H1 (cell line): ENCODE results near the gene GNL2. TPM values are rescaled to one million over a fixed set of nuclear protein-coding genes. Genes with fewer than 3 reads are reported as not detected.
A peak's percentile ranks its signal among the peaks of the same experiment; 100 is the strongest.

Experiments
- CTCF ChIA-PET: fragments of 300-600 bp; sonication (Branson Sonifier 250); formaldehyde crosslinking; loops from one replicate; lab custom pipeline; 2021; ENCODE audit not compliant: partially characterized antibody; lab: Charles Lee
- POLR2A ChIA-PET: fragments of 300-600 bp; sonication (Branson Sonifier 250); formaldehyde crosslinking; loops from one replicate; lab custom pipeline; 2021; ENCODE audit warnings: inconsistent platforms; ENCODE audit not compliant: partially characterized antibody; lab: Charles Lee
- DNase-seq, 2 experiments: peaks; one replicate each; pipeline versions ENCODE4 v3.0.0 to v3.0.0-alpha.2; 2010 to 2022; ENCODE audit warnings: low spot score in 2 of 2, low read depth in 1 of 2, mixed read lengths in 1 of 2
- FAIRE-seq: peaks from 2 replicates; lab custom pipeline; 2011; peaks lifted over from hg19 to GRCh38; lab: Jason Lieb, UNC
- H2AFZ ChIP-seq: 2 replicates; pipeline ENCODE4 v1.8.1; 2012; ENCODE audit warnings: low read length, inconsistent platforms
- H2AK5ac ChIP-seq: 2 replicates; pipeline ENCODE4 v1.6.1; 2013; ENCODE audit warnings: low read depth, low read length
- H2BK120ac ChIP-seq: replicated peaks from 2 replicates; pipeline ENCODE3; 2013; ENCODE audit warnings: low read depth, low read length, inconsistent platforms
- H2BK12ac ChIP-seq: 2 replicates; pipeline ENCODE4 v1.6.1; 2013; ENCODE audit warnings: low read depth, low read length
- H2BK15ac ChIP-seq: 2 replicates; pipeline ENCODE4 v1.6.1; 2013; ENCODE audit warnings: low read length
- H2BK20ac ChIP-seq: 2 replicates; pipeline ENCODE4 v1.6.1; 2013; ENCODE audit warnings: low read length
- H2BK5ac ChIP-seq: 2 replicates; pipeline ENCODE4 v1.6.1; 2013; ENCODE audit warnings: low read depth, low read length
- H3K14ac ChIP-seq: 2 replicates; pipeline ENCODE4 v1.6.1; 2013; ENCODE audit warnings: inconsistent platforms; ENCODE audit not compliant: insufficient read length
- H3K18ac ChIP-seq: 2 replicates; pipeline ENCODE4 v1.6.1; 2013; ENCODE audit warnings: low read length; ENCODE audit errors: extremely low read depth
- H3K23ac ChIP-seq: 2 replicates; pipeline ENCODE4 v1.6.1; 2013; ENCODE audit warnings: inconsistent platforms; ENCODE audit not compliant: insufficient read length
- H3K23me2 ChIP-seq: 2 replicates; pipeline ENCODE4 v1.6.1; 2013; ENCODE audit warnings: low read depth, low read length
- H3K27ac ChIP-seq: 2 replicates; pipeline ENCODE4 v1.6.1; 2011; ENCODE audit warnings: low read depth, low read length, inconsistent platforms
- H3K27me3 ChIP-seq, 4 experiments: replicated peaks in 1 of 4; 1 replicate in 1 of 4; 2 replicates in 3 of 4; pipeline versions ENCODE4 v1.6.1 to v1.8.1; 2011 to 2013; ENCODE audit warnings: low read length in 3 of 4, mild to moderate bottlenecking in 3 of 4, inconsistent platforms in 2 of 4, mixed read lengths in 2 of 4, moderate library complexity in 1 of 4; ENCODE audit not compliant: control insufficient read depth in 3 of 4, insufficient read depth in 3 of 4; ENCODE audit errors: extremely low read depth in 1 of 4
- H3K36me3 ChIP-seq, 4 experiments: 2 replicates each; pipeline versions ENCODE4 v1.6.1 to v1.8.1; 2011 to 2013; ENCODE audit warnings: mild to moderate bottlenecking in 4 of 4, low read length in 3 of 4, moderate library complexity in 2 of 4, control low read depth in 1 of 4, inconsistent platforms in 1 of 4; ENCODE audit not compliant: insufficient read depth in 4 of 4, control insufficient read depth in 2 of 4
- H3K4ac ChIP-seq: replicated peaks from 2 replicates; pipeline ENCODE3; 2013; ENCODE audit warnings: low read length, low read depth, mixed read lengths, inconsistent platforms; ENCODE audit not compliant: insufficient read length
- H3K4me1 ChIP-seq, 4 experiments: replicated peaks in 1 of 4; 1 replicate in 1 of 4; 2 replicates in 3 of 4; pipeline versions ENCODE4 v1.6.1 to v1.8.1; 2011 to 2013; ENCODE audit warnings: low read length in 3 of 4, inconsistent platforms in 2 of 4, mixed read lengths in 1 of 4; ENCODE audit not compliant: insufficient read depth in 4 of 4, control insufficient read depth in 3 of 4
- H3K4me2 ChIP-seq, 2 experiments: 2 replicates each; pipeline versions ENCODE4 v1.6.1 to v1.8.1; 2011 to 2013; ENCODE audit warnings: low read depth in 2 of 2, low read length in 2 of 2, control low read depth in 1 of 2, inconsistent platforms in 1 of 2, mild to moderate bottlenecking in 1 of 2; ENCODE audit not compliant: insufficient read depth in 1 of 2
- H3K4me3 ChIP-seq, 4 experiments: fragments of 200-600, 300-600 bp in 1 of 4; sonication (generic), shearing (Covaris generic), sonication (Bioruptor Twin) in 1 of 4; 2 replicates each; pipeline versions ENCODE4 v1.5.1 to v1.8.1; 2011 to 2016; ENCODE audit warnings: low read length in 4 of 4, low read depth in 3 of 4, control low read depth in 2 of 4, inconsistent platforms in 2 of 4, mild to moderate bottlenecking in 2 of 4, mixed read lengths in 1 of 4, moderate library complexity in 1 of 4; ENCODE audit not compliant: insufficient read depth in 2 of 4; ENCODE audit errors: extremely low read depth in 1 of 4
- H3K56ac ChIP-seq: replicated peaks from 2 replicates; pipeline ENCODE3; 2013; ENCODE audit warnings: low read depth, mild to moderate bottlenecking, mixed read lengths, low read length, inconsistent platforms; ENCODE audit not compliant: insufficient read length
- H3K79me1 ChIP-seq: 2 replicates; pipeline ENCODE4 v1.6.1; 2013; ENCODE audit warnings: low read depth, low read length, control low read depth
- H3K79me2 ChIP-seq, 2 experiments: 2 replicates each; pipeline versions ENCODE4 v1.6.1 to v1.8.1; 2012 to 2013; ENCODE audit warnings: low read length in 2 of 2, mild to moderate bottlenecking in 2 of 2, inconsistent platforms in 1 of 2; ENCODE audit not compliant: insufficient read depth in 2 of 2, control insufficient read depth in 1 of 2
- H3K9ac ChIP-seq, 4 experiments: replicated peaks in 1 of 4; 1 replicate in 1 of 4; 2 replicates in 3 of 4; pipeline versions ENCODE4 v1.6.1 to v1.8.1; 2011 to 2013; ENCODE audit warnings: low read depth in 3 of 4, low read length in 3 of 4, control low read depth in 2 of 4, mild to moderate bottlenecking in 2 of 4, moderate library complexity in 2 of 4, inconsistent platforms in 1 of 4; ENCODE audit errors: extremely low read depth in 1 of 4
- H3K9me3 ChIP-seq, 2 experiments: 2 replicates each; pipeline versions ENCODE4 v1.6.1 to v1.8.1; 2012 to 2013; ENCODE audit warnings: mild to moderate bottlenecking in 2 of 2, moderate library complexity in 2 of 2, control low read depth in 1 of 2, inconsistent platforms in 1 of 2, low read depth in 1 of 2, low read length in 1 of 2, mixed read lengths in 1 of 2; ENCODE audit not compliant: insufficient read depth in 2 of 2
- H4K20me1 ChIP-seq, 2 experiments: replicated peaks in 1 of 2; 2 replicates each; pipeline versions ENCODE3 to v1.8.1; 2011 to 2013; ENCODE audit warnings: inconsistent platforms in 2 of 2, low read length in 2 of 2, mild to moderate bottlenecking in 1 of 2; ENCODE audit not compliant: insufficient read depth in 2 of 2, control insufficient read depth in 1 of 2
- H4K5ac ChIP-seq: 2 replicates; pipeline ENCODE4 v1.6.1; 2013; ENCODE audit warnings: low read length, low read depth, mixed read lengths, inconsistent platforms; ENCODE audit not compliant: insufficient read length
- H4K8ac ChIP-seq: 2 replicates; pipeline ENCODE4 v1.8.0; 2013; ENCODE audit warnings: mild to moderate bottlenecking, moderate library complexity, low read length, inconsistent platforms; ENCODE audit not compliant: insufficient read depth; ENCODE audit errors: extremely low read depth
- H4K91ac ChIP-seq: replicated peaks from 2 replicates; pipeline ENCODE3; 2013; ENCODE audit warnings: low read length, mixed read lengths, inconsistent platforms; ENCODE audit not compliant: insufficient read length
- BCL11A ChIP-seq, 2 experiments: IDR thresholded peaks; one replicate each; pipeline ENCODE4 v1.6.1; 2011; ENCODE audit warnings: low read depth in 2 of 2, low read length in 2 of 2, mild to moderate bottlenecking in 2 of 2
- CHD2 ChIP-seq: IDR thresholded peaks from 2 replicates; pipeline ENCODE4 v1.6.1; 2012; ENCODE audit warnings: low read length, improper control_type of control experiment
- CREB1 ChIP-seq: IDR thresholded peaks from 2 replicates; pipeline ENCODE4 v1.6.1; 2012; ENCODE audit warnings: inconsistent platforms
- CTCF ChIP-seq, 3 experiments: IDR thresholded peaks; 1 replicate in 2 of 3; 2 replicates in 1 of 3; pipeline versions ENCODE4 v1.5.1 to v1.6.1; 2011; ENCODE audit warnings: low read length in 3 of 3, mild to moderate bottlenecking in 3 of 3, inconsistent platforms in 2 of 3, low read depth in 1 of 3, moderate library complexity in 1 of 3; ENCODE audit not compliant: insufficient read depth in 1 of 3; ENCODE audit errors: control extremely low read depth in 1 of 3
- SIN3A ChIP-seq, 2 experiments: IDR thresholded peaks in 1 of 2; conservative IDR thresholded peaks in 1 of 2; 2 replicates each; pipeline ENCODE4 v1.6.1; 2011 to 2012; ENCODE audit warnings: low read length in 2 of 2, improper control_type of control experiment in 1 of 2, low read depth in 1 of 2, mild to moderate bottlenecking in 1 of 2
- USF2 ChIP-seq: IDR thresholded peaks from 2 replicates; pipeline ENCODE4 v1.6.1; 2011; ENCODE audit warnings: low read length, improper control_type of control experiment
- WGBS, 2 experiments: shearing (Covaris generic) in 1 of 2; methylation state at CpG; one replicate each; pipeline versions ENCODE4 v1.1.6 to v1.1.7; 2013 to 2015; ENCODE audit warnings: low lambda C conversion rate in 2 of 2, mixed read lengths in 2 of 2, inconsistent platforms in 1 of 2, low coverage in 1 of 2, missing lambda C conversion rate in 1 of 2; ENCODE audit not compliant: insufficient replicate concordance in 2 of 2, insufficient coverage in 1 of 2, insufficient read length in 1 of 2; ENCODE audit errors: extremely low coverage in 1 of 2, missing lambda C conversion rate in 1 of 2; 5-methylcytosine and 5-hydroxymethylcytosine counted together
- polyA plus RNA-seq, 7 experiments: library from polyadenylated mRNA; depleted of rRNA in 3 of 7; stranded (reverse) in 5 of 7; unstranded in 2 of 7; fragments of >200 nt in 5 of 7; fragments of 200-250 nt in 2 of 7; gene quantifications; 1 replicate in 5 of 7; 2 replicates in 1 of 7; 4 replicates in 1 of 7; pipeline versions ENCODE4 v1.2.1 to v1.2.3, GENCODE V29; 2011 to 2013; ENCODE audit warnings: missing spikeins in 2 of 7, mixed read lengths in 2 of 7
- total RNA-seq: library from RNA; stranded (reverse); fragmentation: NEBNext Ultra II Directional; extraction: Animal tissue kit (Norgen Biotek cat#: 25700); gene quantifications from 2 replicates; pipeline ENCODE4 v1.2.1, GENCODE V29; 2021

Gene GNL2
- total and polyA plus RNA-seq, 2 of the 8 experiments (the other 6 are each of a cell fraction or from before 2014, with no cell fraction given): 22.2 to 88.3 TPM

DNA sequence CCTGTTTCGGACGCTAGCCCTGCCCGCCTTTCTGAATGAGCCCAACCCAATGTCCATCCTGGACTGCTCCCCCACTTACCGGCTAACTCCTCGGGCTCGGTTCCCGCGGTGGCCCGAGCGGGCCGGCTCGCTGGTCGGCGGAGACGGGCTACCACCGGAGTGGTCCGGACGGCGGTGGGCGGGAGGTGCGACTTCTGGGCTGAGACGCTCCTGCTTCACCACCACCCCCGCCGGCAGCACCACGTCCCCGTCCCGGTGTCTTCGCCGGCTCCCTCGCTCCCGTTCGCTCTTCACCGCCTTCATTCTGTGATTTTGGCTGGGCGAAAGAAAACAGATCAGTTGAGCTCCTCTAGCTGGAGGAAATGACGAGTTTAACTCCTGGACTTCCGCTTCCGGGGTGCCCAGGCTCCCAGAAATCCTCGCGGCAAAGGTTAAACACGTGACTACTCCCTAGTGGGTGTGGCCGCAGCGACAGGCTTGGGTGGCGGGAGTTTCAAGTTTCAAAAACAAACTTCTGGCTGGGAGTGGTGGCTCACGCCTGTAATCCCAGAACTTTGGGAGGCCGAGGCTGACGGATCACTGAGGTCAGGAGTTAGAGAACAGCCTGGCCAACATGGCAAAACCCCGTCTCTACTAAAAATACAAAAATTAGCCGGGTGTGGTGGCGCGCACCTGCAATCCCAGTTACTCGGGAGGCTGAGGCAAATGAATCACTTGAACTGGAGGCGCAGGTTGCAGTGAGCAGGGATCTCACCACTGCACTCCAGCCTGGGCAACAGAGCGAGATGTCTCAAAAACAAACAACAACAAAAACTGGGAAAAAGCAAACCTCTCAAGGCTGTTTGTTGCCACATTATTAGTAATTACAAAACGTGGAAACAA is 41.6 kb downstream of the GNL2 start, which contains the start of gene SNIP1:
SNIP1 (minus strand) TSS at position 367 of the 882 bp plus-strand sequence; CDS start at position 303, 64 bp downstream.
- no peak for FAIRE-seq
- H4K91ac ChIP-seq: no peak within 1 kb of the TSS
- H3K4me2 ChIP-seq: peak within 1 kb of the TSS; percentile 75 to 97
- H3K4me1 ChIP-seq: peaks cover 3 to 13% (median 5%) of the 10 kb centered on the region in 4 experiments
- H3K79me1 ChIP-seq: peaks cover 4% of the 10 kb centered on the region; the same call in 1 of the 2 replicates
- peak; percentile 46 to 92 for DNase-seq
- peak within 1 kb of the TSS; percentile 96 for H2BK5ac ChIP-seq
- H3K56ac ChIP-seq: peak within 1 kb of the TSS; percentile 33
- no peak within 1 kb of the TSS for H2BK15ac ChIP-seq
- no peak within 1 kb of the TSS for H3K14ac ChIP-seq
- H3K36me3 ChIP-seq: peaks cover 0 to 6% (median 0%) of the 10 kb centered on the region in 4 experiments; a peak in 2 of 8 replicates
- no peak within 1 kb of the TSS for H3K23ac ChIP-seq
- peak within 1 kb of the TSS; percentile 80; the same call in 1 of the 2 replicates for H3K27ac ChIP-seq
- ChIA-PET CTCF (interaction anchor here (1.4 kb wide), 1 partner anchor 98 kb away, joined by 3 read pairs; no protein-coding TSS in a partner anchor), POLR2A (interaction anchor here (1.0 to 2.2 kb wide), 3 partner anchors 27 to 137 kb away, joined by 3 to 7 read pairs (median 4); partner anchors contain the start of genes CDCA8 and GNL2)
- no peak within 1 kb of the TSS for H3K18ac ChIP-seq
- 0 out of 2 replicates have a peak within 1 kb of the TSS, but pooled peaks have one; percentile 80 for H2AFZ ChIP-seq
- H2BK120ac ChIP-seq: no peak within 1 kb of the TSS
- peak within 1 kb of the TSS; percentile 81 for H4K5ac ChIP-seq
- WGBS, 2 experiments: 17% methylated on average over 50 of the region's 54 CpGs; no CpG with 5 or more reads in 1 of the 2 experiments
- peaks cover 6% of the 10 kb centered on the region; the same call in 1 of the 2 replicates for H3K23me2 ChIP-seq
- H3K27me3 ChIP-seq: no peaks in the 10 kb centered on the region
- no peak within 1 kb of the TSS for H2AK5ac ChIP-seq
- H4K20me1 ChIP-seq: peaks cover 0 to 7% of the 10 kb centered on the region in 2 experiments
- H3K4me3 ChIP-seq: peak within 1 kb of the TSS; percentile 67 to 92 (median 82)
- H3K9me3 ChIP-seq: 0 out of 4 replicates have a peak, but pooled peaks cover 0 to 2% of the 10 kb centered on the region in 2 experiments
- H3K9ac ChIP-seq: peak within 1 kb of the TSS; percentile 85 to 98 (median 87)
- H2BK12ac ChIP-seq: no peak within 1 kb of the TSS
- H2BK20ac ChIP-seq: no peak within 1 kb of the TSS
- H3K4ac ChIP-seq: no peak within 1 kb of the TSS
- H4K8ac ChIP-seq: peak within 1 kb of the TSS; percentile 99
- H3K79me2 ChIP-seq: peaks cover 8 to 16% of the 10 kb centered on the region in 2 experiments; a peak in 3 of 4 replicates
- peak; percentile 84 for TF ChIP-seq USF2
- peak; percentile 73 for TF ChIP-seq CREB1
- TF ChIP-seq BCL11A (IDR thresholded peaks at IDR 0.05; ENCODE audit: low read depth in 2 of 2, low read length in 2 of 2): no peak
- TF ChIP-seq CHD2: no peak
- no peak for TF ChIP-seq CTCF (IDR thresholded peaks at IDR 0.05; ENCODE audit: control extremely low read depth in 1 of 3, insufficient read depth in 1 of 3, low read depth in 1 of 3, low read length in 3 of 3)
- TF ChIP-seq SIN3A (conservative IDR thresholded peaks at IDR 0.05 in 1 of 2, IDR thresholded peaks at IDR 0.05 in 1 of 2; ENCODE audit: low read depth in 1 of 2, low read length in 2 of 2): no peak; a peak in 1 of 4 replicates
